Activated naive CD8-positive, alpha-beta T cell treated with anti-CD3 and anti-CD28 coated beads for 36 hours (primary cell): ENCODE results near the gene ANGEL1. TPM values are rescaled to one million over a fixed set of nuclear protein-coding genes. Genes with fewer than 3 reads are reported as not detected.

ENCODE experiments used
- DNase-seq: peaks from one replicate; pipeline ENCODE4 v3.0.0; 2021
- H3K27ac Mint-ChIP-seq: one replicate; pipeline ENCODE4 v1.8.0; 2022; ENCODE audit warnings: mild to moderate bottlenecking, moderate library complexity, mixed read lengths
- H3K27me3 Mint-ChIP-seq: one replicate; pipeline ENCODE4 v1.8.0; 2022; ENCODE audit warnings: mild to moderate bottlenecking, mixed read lengths
- H3K36me3 Mint-ChIP-seq: one replicate; pipeline ENCODE4 v1.8.0; 2021; ENCODE audit warnings: mild to moderate bottlenecking, mixed read lengths
- H3K4me1 Mint-ChIP-seq: one replicate; pipeline ENCODE4 v1.8.0; 2021; ENCODE audit warnings: mixed read lengths
- H3K4me3 Mint-ChIP-seq: one replicate; pipeline ENCODE4 v1.8.0; 2022; ENCODE audit warnings: mild to moderate bottlenecking, moderate library complexity, mixed read lengths
- H3K9me3 Mint-ChIP-seq: one replicate; pipeline ENCODE4 v1.8.0; 2022; ENCODE audit warnings: mixed read lengths
- total RNA-seq, 2 experiments: library from RNA; stranded (reverse); gene quantifications; one replicate each; pipeline ENCODE4 v1.2.3, GENCODE V29; 2021

The ANGEL1 gene
- total RNA-seq, 2 experiments from 2014 or later = 14.9 to 17.1 TPM

DNA sequence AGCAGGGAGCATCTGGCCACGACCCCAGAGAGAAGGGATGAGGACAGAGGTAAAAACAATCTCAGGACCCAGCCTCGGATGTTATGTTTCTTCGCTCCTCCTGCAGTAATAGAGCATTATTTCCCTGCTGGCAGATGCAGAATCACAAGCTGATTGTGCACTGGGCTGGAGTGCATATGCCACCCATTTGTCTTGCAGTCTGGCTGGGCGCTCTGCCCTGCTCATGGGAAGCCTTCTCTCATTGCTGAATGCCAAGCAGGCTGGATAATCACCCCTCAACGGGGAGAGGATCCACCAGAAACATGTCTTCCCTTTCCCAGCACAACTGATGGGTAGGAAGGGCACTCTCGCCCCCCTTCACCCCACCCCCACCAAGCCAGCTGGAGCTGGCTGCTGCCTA, 59.9 kb downstream of the ANGEL1 start:
- H3K36me3 Mint-ChIP-seq = no peaks in the 10 kb centered on the region

DNA sequence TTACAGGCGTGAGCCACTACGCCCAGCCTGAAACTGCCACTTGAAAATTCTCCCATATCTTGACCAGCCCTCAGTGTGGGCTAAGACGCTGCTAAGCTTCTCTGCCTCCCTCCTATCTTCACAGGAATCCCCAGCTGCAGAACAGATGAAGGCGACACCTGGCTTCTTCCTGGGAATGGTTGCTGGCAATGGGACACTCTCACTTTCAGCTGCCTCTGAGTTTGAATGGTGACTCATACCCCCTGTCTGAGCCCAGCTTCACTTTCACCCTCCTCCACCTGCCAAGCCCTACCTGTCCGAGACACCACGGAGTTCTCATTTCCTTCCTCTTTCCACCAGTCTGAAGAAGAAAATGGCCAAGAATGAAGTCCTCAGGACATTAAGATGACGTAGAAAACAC, 69.7 kb downstream of the ANGEL1 start:
- DNase-seq = no peak
- Mint-ChIP-seq H3K4me3 (no peak overlapping the region), H3K27me3 (peaks cover 47% of the 10 kb centered on the region), H3K27ac (no peak overlapping the region), H3K9me3 (peaks cover 23% of the 10 kb centered on the region), H3K4me1 (peaks cover 3% of the 10 kb centered on the region), H3K36me3 (peaks cover 6% of the 10 kb centered on the region)

More for the DNA sequence above, 59.9 kb downstream of the ANGEL1 start:
- H3K27ac Mint-ChIP-seq = no peak overlapping the region
- H3K4me3 Mint-ChIP-seq = no peak overlapping the region
- no peaks in the 10 kb centered on the region for H3K4me1 Mint-ChIP-seq
- DNase-seq = no peak
- no peaks in the 10 kb centered on the region for H3K9me3 Mint-ChIP-seq
- H3K27me3 Mint-ChIP-seq = no peaks in the 10 kb centered on the region

DNA sequence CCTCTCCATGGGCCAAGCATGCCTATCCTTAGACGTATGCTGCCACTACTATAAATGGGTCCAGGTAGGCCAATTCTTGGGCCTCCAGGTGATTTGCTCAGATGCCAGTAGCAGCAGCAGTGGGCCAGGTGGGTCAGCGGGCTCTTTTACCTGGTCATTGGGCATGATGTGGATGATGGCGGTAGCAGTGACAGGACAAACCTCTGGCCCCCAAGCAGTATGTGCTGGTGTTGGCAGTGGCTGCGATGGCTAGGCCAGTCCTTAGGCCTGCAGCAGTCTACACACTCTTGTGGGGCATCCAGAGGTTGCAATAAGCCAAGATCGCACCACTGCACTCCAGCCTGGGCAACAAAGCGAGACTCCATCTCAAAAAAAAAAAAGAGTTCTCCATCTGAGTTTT, 70.5 kb downstream of the ANGEL1 start:
- Mint-ChIP-seq H3K27ac (no peak overlapping the region), H3K4me1 (peaks cover 3% of the 10 kb centered on the region), H3K36me3 (peaks cover 6% of the 10 kb centered on the region), H3K4me3 (no peak overlapping the region), H3K27me3 (peaks cover 47% of the 10 kb centered on the region), H3K9me3 (peaks cover 23% of the 10 kb centered on the region)
- no peak for DNase-seq

DNA sequence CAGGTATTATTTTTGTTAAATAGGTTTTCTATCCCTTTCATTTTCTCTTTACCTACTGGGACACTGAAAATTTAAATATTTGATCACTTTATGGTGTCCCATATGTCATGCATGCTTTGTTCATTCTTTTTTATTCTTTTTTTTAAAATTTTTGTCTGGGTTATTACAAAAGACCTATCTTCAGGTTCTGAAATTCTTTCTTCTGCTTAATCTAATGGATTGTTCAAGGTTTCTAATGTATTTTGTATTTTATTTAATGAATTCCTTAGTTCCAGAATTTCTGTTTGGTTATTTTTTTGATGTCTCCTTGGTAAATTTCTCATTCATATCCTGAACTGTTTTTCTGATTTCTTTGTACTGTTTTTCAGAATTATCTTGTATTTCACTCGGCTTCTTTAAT, 71.6 kb downstream of the ANGEL1 start:
- H3K4me3 Mint-ChIP-seq = no peak overlapping the region
- peaks cover 3% of the 10 kb centered on the region for H3K4me1 Mint-ChIP-seq
- peaks cover 23% of the 10 kb centered on the region for H3K9me3 Mint-ChIP-seq
- H3K27ac Mint-ChIP-seq = no peak overlapping the region
- DNase-seq = no peak
- H3K36me3 Mint-ChIP-seq = peaks cover 6% of the 10 kb centered on the region
- H3K27me3 Mint-ChIP-seq = peaks cover 44% of the 10 kb centered on the region

Other genes starting within 250 kb of the ANGEL1 start
- gene VASH1, start 51.4 kb downstream of the ANGEL1 start, total RNA-seq = 1 to 10 TPM; 1.7 to 2.3 TPM
- not detected for gene LRRC74A, start 13.5 kb upstream of the ANGEL1 start, total RNA-seq
- 10 to 100 TPM; 34.8 to 36.2 TPM for gene IRF2BPL, start 215.8 kb upstream of the ANGEL1 start, total RNA-seq